Glutamatergic neuron (in vitro differentiated cells): ENCODE data around the gene SPATA31A7. TPM values are rescaled to one million over a fixed set of nuclear protein-coding genes. Genes with fewer than 3 reads are reported as not detected.
"Not testable (repeated sequence)": the region's sequence is repeated elsewhere in the genome, so short reads cannot be mapped to it uniquely, and the experiment has no call there.

ENCODE experiments used
- DNase-seq: peaks from one replicate; pipeline ENCODE4 v3.0.0; 2022
- H3K27ac Mint-ChIP-seq: one replicate; pipeline ENCODE4 v1.8.0; 2020; ENCODE audit warnings: mild to moderate bottlenecking, mixed read lengths, inconsistent platforms; ENCODE audit not compliant: unreplicated experiment
- H3K27me3 Mint-ChIP-seq: one replicate; pipeline ENCODE4 v1.8.0; 2020; ENCODE audit warnings: mild to moderate bottlenecking, moderate library complexity, mixed read lengths, inconsistent platforms; ENCODE audit not compliant: unreplicated experiment
- H3K36me3 Mint-ChIP-seq: one replicate; pipeline ENCODE4 v1.8.0; 2020; ENCODE audit warnings: mild to moderate bottlenecking, mixed read lengths, inconsistent platforms; ENCODE audit not compliant: unreplicated experiment
- H3K4me1 Mint-ChIP-seq: one replicate; pipeline ENCODE4 v1.8.0; 2020; ENCODE audit warnings: mild to moderate bottlenecking, low read depth, mixed read lengths, inconsistent platforms; ENCODE audit not compliant: unreplicated experiment
- H3K4me3 Mint-ChIP-seq: one replicate; pipeline ENCODE4 v1.8.0; 2020; ENCODE audit warnings: mild to moderate bottlenecking, mixed read lengths, inconsistent platforms; ENCODE audit not compliant: unreplicated experiment
- H3K9me3 Mint-ChIP-seq: one replicate; pipeline ENCODE4 v1.8.0; 2020; ENCODE audit warnings: mild to moderate bottlenecking, moderate library complexity, mixed read lengths, inconsistent platforms; ENCODE audit not compliant: unreplicated experiment
- long read RNA-seq: library from polyadenylated mRNA; unstranded; transcript quantifications from one replicate; pipeline ENCODE4 v2.0.0, GENCODE V29; 2020; ENCODE audit not compliant: unreplicated experiment
- total RNA-seq: library from RNA; stranded (reverse); fragmentation: NEBNext Ultra II Directional; extraction: Animal tissue kit (Norgen Biotek cat#: 25700); gene quantifications from one replicate; pipeline ENCODE4 v1.2.1, GENCODE V29; 2021; ENCODE audit not compliant: unreplicated experiment

The SPATA31A7 gene
- total RNA-seq = not detected
- long read RNA-seq = 0 reads

GRCh38 chr9:61189736-61190135 is at the start of gene SPATA31A7:
Gene SPATA31A7, plus strand, starts transcription at chr9:61190036. Its CDS starts 29 bp downstream, at chr9:61190065.
- not testable (repeated sequence) for H3K9me3 Mint-ChIP-seq, DNase-seq, H3K27ac Mint-ChIP-seq, H3K4me3 Mint-ChIP-seq, H3K36me3 Mint-ChIP-seq, H3K27me3 Mint-ChIP-seq, H3K4me1 Mint-ChIP-seq

GRCh38 chr9:61226438-61226837 is 36.6 kb downstream of the SPATA31A7 start:
- not testable (repeated sequence) for H3K4me3 Mint-ChIP-seq, H3K4me1 Mint-ChIP-seq, H3K9me3 Mint-ChIP-seq, H3K27ac Mint-ChIP-seq, DNase-seq, H3K36me3 Mint-ChIP-seq, H3K27me3 Mint-ChIP-seq
